Measurements from ENCODE around the gene TRERF1. TPM values are rescaled to one million over a fixed set of nuclear protein-coding genes. Genes with fewer than 3 reads are reported as not detected.

Gene TRERF1
- total and polyA plus RNA-seq, 2 of the 8 experiments (the other 6 are each of a cell fraction or from before 2014, with no cell fraction given): 10.8 to 21.5 TPM

- CTCF ChIA-PET (ENCODE audit: partially characterized antibody): no interaction called here
- H3K36me3 ChIP-seq (ENCODE audit: control insufficient read depth in 2 of 4, insufficient read depth in 4 of 4, low read length in 3 of 4): peaks cover 11 to 56% (median 32%) of the 10 kb centered on the region in 4 experiments; a peak in 7 of 8 replicates
- no peaks in the 10 kb centered on the region; a peak in 1 of 7 replicates for H3K4me1 ChIP-seq (replicated peaks in 1 of 4; ENCODE audit: control insufficient read depth in 3 of 4, insufficient read depth in 4 of 4, low read length in 3 of 4)
- H3K4me3 ChIP-seq (ENCODE audit: extremely low read depth in 1 of 4, insufficient read depth in 2 of 4, low read depth in 3 of 4, low read length in 4 of 4): no peak overlapping the region
- H2BK120ac ChIP-seq (replicated peaks; ENCODE audit: low read depth, low read length): no peak overlapping the region
- H2AK5ac ChIP-seq (ENCODE audit: low read depth, low read length): no peak overlapping the region
- H2BK20ac ChIP-seq (ENCODE audit: low read length): no peak overlapping the region
- no peak overlapping the region for H2BK5ac ChIP-seq (ENCODE audit: low read depth, low read length)
- H3K4ac ChIP-seq (replicated peaks; ENCODE audit: insufficient read length, low read depth, low read length): no peak overlapping the region
- no peak overlapping the region for H3K18ac ChIP-seq (ENCODE audit: extremely low read depth, low read length)
- H3K27ac ChIP-seq (ENCODE audit: low read depth, low read length): no peak overlapping the region
- no peak overlapping the region for H3K9ac ChIP-seq (replicated peaks in 1 of 4; ENCODE audit: extremely low read depth in 1 of 4, low read depth in 3 of 4, low read length in 3 of 4)
- no peak overlapping the region for H3K14ac ChIP-seq (ENCODE audit: insufficient read length)
- H4K8ac ChIP-seq (ENCODE audit: extremely low read depth, insufficient read depth, low read length): no peak overlapping the region
- no peak overlapping the region for H4K5ac ChIP-seq (ENCODE audit: insufficient read length, low read depth, low read length)
- no peak for FAIRE-seq
- no peaks in the 10 kb centered on the region for H3K79me1 ChIP-seq (ENCODE audit: low read depth, low read length)
- POLR2A ChIA-PET (ENCODE audit: partially characterized antibody): no interaction called here
- no peak overlapping the region for H3K56ac ChIP-seq (replicated peaks; ENCODE audit: insufficient read length, low read depth, low read length)
- H3K9me3 ChIP-seq (ENCODE audit: insufficient read depth in 2 of 2, low read depth in 1 of 2, low read length in 1 of 2): no peaks in the 10 kb centered on the region
- no peak overlapping the region for H3K23ac ChIP-seq (ENCODE audit: insufficient read length)
- no peaks in the 10 kb centered on the region for H3K79me2 ChIP-seq (ENCODE audit: control insufficient read depth in 1 of 2, insufficient read depth in 2 of 2, low read length in 2 of 2)
- H2AFZ ChIP-seq (ENCODE audit: low read length): no peak overlapping the region
- H2BK12ac ChIP-seq (ENCODE audit: low read depth, low read length): no peak overlapping the region
- WGBS, 2 experiments (ENCODE audit: extremely low coverage in 1 of 2, insufficient coverage in 1 of 2, insufficient read length in 1 of 2, insufficient replicate concordance in 2 of 2, low coverage in 1 of 2, low lambda C conversion rate in 2 of 2, missing lambda C conversion rate in 1 of 2): 94% methylated on average over 3 of the region's 3 CpGs; no CpG with 5 or more reads in 1 of the 2 experiments
- no peaks in the 10 kb centered on the region for H3K23me2 ChIP-seq (ENCODE audit: low read depth, low read length)
- H4K91ac ChIP-seq (replicated peaks; ENCODE audit: insufficient read length, low read length): no peak overlapping the region
- H4K20me1 ChIP-seq (replicated peaks in 1 of 2; ENCODE audit: control insufficient read depth in 1 of 2, insufficient read depth in 2 of 2, low read length in 2 of 2): peaks cover 0 to 1% of the 10 kb centered on the region in 2 experiments
- no peak overlapping the region for H2BK15ac ChIP-seq (ENCODE audit: low read length)
- no peak overlapping the region for H3K4me2 ChIP-seq (ENCODE audit: insufficient read depth in 1 of 2, low read depth in 2 of 2, low read length in 2 of 2)
- H3K27me3 ChIP-seq (replicated peaks in 1 of 4; ENCODE audit: control insufficient read depth in 3 of 4, extremely low read depth in 1 of 4, insufficient read depth in 3 of 4, low read length in 3 of 4): no peaks in the 10 kb centered on the region
- no peak for DNase-seq (ENCODE audit: low read depth in 1 of 2, low spot score in 2 of 2)
- no peak for TF ChIP-seq EZH2 (IDR thresholded peaks at IDR 0.05; ENCODE audit: low read depth, low read length, severe bottlenecking)
- no peak for TF ChIP-seq SP4 (IDR thresholded peaks at IDR 0.05; ENCODE audit: low read length)
- TF ChIP-seq SIN3A (conservative IDR thresholded peaks at IDR 0.05 in 1 of 2, IDR thresholded peaks at IDR 0.05 in 1 of 2; ENCODE audit: low read depth in 1 of 2, low read length in 2 of 2): no peak
- no peak for TF ChIP-seq SP1 (IDR thresholded peaks at IDR 0.05; ENCODE audit: low read depth, low read length)
- TF ChIP-seq SIRT6 (IDR thresholded peaks at IDR 0.05; ENCODE audit: low read length): no peak
- TF ChIP-seq BACH1 (IDR thresholded peaks at IDR 0.05; ENCODE audit: low read length): no peak
- no peak for TF ChIP-seq SUZ12 (IDR thresholded peaks at IDR 0.05; ENCODE audit: low read length)
- no peak for TF ChIP-seq KDM1A (IDR thresholded peaks at IDR 0.05; ENCODE audit: borderline replicate concordance, low read length)
- no peak for TF ChIP-seq SIX5 (IDR thresholded peaks at IDR 0.05; ENCODE audit: low read depth, low read length)
- no peak for TF ChIP-seq SAP30 (IDR thresholded peaks at IDR 0.05; ENCODE audit: insufficient read depth, insufficient replicate concordance, low read length)
- no peak for TF ChIP-seq TBP (IDR thresholded peaks at IDR 0.05; ENCODE audit: low read depth, low read length)
- TF ChIP-seq SP2 (IDR thresholded peaks at IDR 0.05; ENCODE audit: low read length): no peak
- TF ChIP-seq POU5F1 (IDR thresholded peaks at IDR 0.05; ENCODE audit: low read depth, low read length): no peak
- no peak for TF ChIP-seq ZNF274 (IDR thresholded peaks at IDR 0.05; ENCODE audit: borderline replicate concordance, extremely low read depth, low read length)
Measured at GRCh38 chr6:42249279-42249678, 202.4 kb downstream of the TRERF1 start.

Data from H1 (cell line).